ENCODE measurements around the gene PLIN3.
"Not testable (repeated sequence)": the region's sequence is repeated elsewhere in the genome, so short reads cannot be mapped to it uniquely, and the experiment has no call there.

Gene PLIN3

GRCh38 chr19:4844348-4845179 lies 22.9 kb downstream of the PLIN3 start:
- no peak for DNase-seq

DNA sequence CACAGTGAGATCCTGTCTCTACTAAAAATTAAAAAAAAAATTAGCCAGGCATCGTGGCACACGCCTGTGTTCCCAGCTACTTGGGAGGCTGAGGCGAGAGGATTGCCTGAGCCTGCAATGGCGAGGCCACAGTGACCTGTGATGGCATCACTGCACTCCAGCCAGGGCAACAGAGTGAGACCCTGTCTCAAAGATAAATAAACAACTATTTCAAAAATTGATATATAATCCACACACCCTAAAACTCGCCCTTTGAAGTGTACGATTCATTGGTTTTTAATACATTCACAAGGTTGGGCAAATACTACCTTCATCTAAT lies 23.9 kb downstream of the PLIN3 start:
- DNase-seq: no peak

- DNase-seq: no peak
These were observed 28.3 kb downstream of the PLIN3 start for GRCh38 chr19:4839192-4839591.

GRCh38 chr19:4832776-4833175 lies 34.7 kb downstream of the PLIN3 start:
- DNase-seq: no peak

- not testable (repeated sequence) for DNase-seq
These were observed 35.5 kb downstream of the PLIN3 start for GRCh38 chr19:4831979-4832340.

- peak; percentile 84 for DNase-seq
These were observed 36.0 kb downstream of the PLIN3 start, which contains the start of gene TICAM1 for GRCh38 chr19:4831304-4831978. TSS of gene TICAM1 (minus strand) at chr19:4831712. CDS start at chr19:4818377, 13,335 bp downstream.

GRCh38 chr19:4830768-4831265 lies 36.6 kb downstream of the PLIN3 start:
- DNase-seq: no peak

GRCh38 chr19:4830332-4830731 lies 37.1 kb downstream of the PLIN3 start:
- DNase-seq: no peak

DNA sequence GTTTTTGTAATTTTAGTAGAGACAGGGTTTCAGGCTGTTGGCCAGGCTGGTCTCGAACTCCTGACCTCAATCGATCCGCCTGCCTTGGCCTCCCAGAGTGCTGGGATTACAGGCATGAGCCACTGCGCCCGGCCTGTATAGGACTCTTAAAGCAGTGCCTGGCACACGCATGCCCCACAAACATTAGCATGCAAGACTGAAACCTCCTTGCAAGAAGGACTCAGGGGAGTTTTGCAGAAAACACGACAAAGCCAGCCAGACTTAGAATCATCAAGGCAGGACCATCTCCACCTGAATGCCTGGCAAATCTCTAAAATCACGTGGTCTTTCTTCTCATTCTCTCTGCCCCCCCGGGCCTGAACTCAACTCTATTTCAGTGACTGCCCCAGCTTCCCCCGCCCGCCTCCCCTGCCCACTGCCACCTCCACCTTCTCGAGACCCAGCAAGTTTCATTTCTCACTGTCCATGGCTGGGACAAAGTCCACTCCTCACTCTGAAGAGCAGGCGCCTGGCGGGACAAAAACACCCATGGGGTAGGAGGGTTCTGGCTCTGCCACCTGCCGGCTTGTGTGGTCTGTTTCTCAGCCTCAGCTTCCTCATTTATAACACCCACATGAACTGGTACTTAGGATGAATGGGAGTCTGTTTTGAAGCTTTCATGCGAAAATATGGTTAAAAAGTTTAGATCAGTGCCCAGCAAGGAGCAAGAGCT lies 38.3 kb downstream of the PLIN3 start:
- peak; percentile 72 for DNase-seq

- DNase-seq: no peak
These were observed 43.9 kb downstream of the PLIN3 start for GRCh38 chr19:4823577-4823976.

GRCh38 chr19:4822354-4822753 lies 45.1 kb downstream of the PLIN3 start:
- DNase-seq: not testable (repeated sequence)

DNA sequence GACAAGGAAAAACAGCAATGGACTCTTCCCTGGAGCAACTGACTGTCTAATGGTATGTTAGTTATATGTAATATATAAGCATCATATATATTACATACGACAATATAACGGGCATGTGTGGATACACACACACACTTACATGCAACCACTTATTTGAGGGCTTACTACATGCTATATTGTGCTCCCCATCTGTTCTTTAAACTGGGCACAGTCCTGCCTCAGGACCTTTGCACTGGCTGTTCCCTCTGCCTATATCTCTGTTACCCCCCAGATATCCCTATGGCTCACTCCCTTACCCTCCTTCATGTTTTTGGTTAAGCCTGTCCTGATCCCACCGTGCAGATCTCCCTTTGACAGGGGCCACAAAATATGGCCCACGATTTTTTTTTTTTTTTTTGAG lies 46.2 kb downstream of the PLIN3 start:
- DNase-seq: no peak

DNA sequence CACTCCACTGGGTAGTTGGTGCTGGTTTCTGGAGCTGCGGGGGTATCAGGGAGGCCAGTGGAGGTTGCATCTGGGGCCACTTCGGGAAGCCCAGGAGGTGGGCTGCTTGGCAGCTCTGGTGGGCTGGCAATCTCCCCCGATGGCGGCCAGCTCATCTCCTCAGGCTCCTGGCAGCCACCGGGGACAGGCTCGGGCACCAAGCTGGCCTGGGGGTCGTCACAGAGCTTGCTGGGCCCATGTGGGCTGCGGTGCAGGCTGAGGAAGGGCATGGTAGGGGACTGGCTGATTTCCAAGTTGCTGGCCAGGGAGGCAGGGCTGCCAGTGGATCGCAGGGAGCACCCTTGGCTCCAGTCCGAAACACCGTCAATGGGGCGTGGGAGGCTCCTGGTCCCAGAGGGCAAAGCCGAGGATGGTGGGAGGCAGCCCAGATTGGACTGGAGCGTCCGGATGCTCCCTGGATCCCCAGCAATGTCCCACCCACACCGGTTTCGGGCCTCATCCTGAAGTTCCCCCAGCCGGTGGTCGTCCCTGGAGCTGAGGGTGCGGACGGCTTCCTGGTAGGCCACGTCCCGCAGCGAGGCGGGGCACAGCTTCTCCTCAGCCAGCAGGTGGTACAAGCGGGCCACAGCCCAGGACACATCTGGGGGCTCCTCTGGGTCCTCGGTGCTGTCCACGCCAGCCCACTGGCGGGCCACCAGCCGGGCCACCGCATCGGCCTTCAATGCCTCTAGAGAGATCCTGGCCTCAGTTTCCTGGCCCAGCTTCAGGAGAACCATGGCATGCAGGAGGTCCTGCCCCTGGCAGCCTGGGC lies 49.8 kb downstream of the PLIN3 start:
- no peak for DNase-seq

GRCh38 chr19:4816950-4817278 lies 50.6 kb downstream of the PLIN3 start:
- DNase-seq: no peak

- DNase-seq: no peak
These were observed 51.1 kb downstream of the PLIN3 start for GRCh38 chr19:4816202-4816949.

GRCh38 chr19:4815426-4816201 lies 51.9 kb downstream of the PLIN3 start:
- DNase-seq: peak; percentile 100

- no peak for DNase-seq
These were observed 52.6 kb downstream of the PLIN3 start for GRCh38 chr19:4814625-4815425.

GRCh38 chr19:4811328-4812131 lies 55.9 kb downstream of the PLIN3 start:
- DNase-seq: peak; percentile 95

- peak; percentile 72 for DNase-seq
These were observed 60.3 kb downstream of the PLIN3 start for GRCh38 chr19:4807188-4807587.

DNA sequence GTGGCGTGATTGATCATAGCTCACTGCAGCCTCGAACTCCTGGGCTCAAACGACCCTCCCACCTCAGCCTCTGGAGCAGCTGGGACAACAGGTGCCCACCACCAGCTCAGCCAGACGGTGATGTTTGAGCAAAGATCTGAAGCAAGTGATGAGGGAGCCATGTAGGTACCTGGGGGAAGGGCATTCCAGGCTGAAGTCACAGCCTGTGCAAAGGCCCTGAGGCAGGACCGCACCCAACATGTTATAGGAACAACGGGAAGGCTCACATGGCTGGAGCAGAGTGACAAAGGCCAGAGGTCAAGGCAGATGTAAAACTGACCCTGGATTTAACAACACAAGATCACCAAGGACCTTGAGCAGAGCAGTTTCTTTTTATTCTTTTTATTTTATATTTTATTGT lies 61.1 kb downstream of the PLIN3 start:
- no peak for DNase-seq
